Thyroid gland (tissue), 4 donors: ENCODE results near the gene NDUFA6.

Experiments
- POLR2A ChIP-seq, 2 donors: fragments of 450-650 bp; IDR thresholded peaks; one replicate each; pipeline ENCODE4 v1.6.1; 2017; ENCODE audit warnings: antibody characterized with exemption in 2 of 2, mild to moderate bottlenecking in 2 of 2, moderate library complexity in 1 of 2
- TF ChIP-seq, protein P1 (sequence below), 6 experiments: fragments of 200-600 bp in 3 of 6; fragments of 450-650 bp in 3 of 6; sonication (generic) in 3 of 6; IDR thresholded peaks; one replicate each; pipeline ENCODE4 v1.5.1; 2016 to 2019; ENCODE audit warnings: antibody characterized with exemption in 6 of 6, mild to moderate bottlenecking in 2 of 6, inconsistent platforms in 1 of 6, moderate library complexity in 1 of 6

DNA sequence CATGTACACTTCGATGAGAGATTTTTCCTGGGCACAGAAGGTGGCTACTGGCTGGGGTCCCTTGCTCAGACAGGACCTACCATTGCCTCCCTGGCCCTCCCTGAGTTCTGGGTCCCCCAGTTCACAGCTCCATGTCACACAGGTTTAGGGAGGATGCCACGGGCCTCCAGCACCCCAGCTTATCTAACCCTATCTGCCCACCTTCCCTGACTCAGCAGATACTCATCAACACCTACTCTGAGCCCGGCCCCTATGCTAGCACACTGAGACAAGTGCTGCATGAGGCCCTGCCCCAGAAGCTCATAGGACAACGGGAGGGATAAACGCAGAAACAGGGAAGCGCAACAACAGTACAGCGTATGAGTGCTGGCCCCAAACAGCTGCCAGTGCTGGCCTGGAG, 29.5 kb downstream of the NDUFA6 start:
- TF ChIP-seq, protein P1, sequence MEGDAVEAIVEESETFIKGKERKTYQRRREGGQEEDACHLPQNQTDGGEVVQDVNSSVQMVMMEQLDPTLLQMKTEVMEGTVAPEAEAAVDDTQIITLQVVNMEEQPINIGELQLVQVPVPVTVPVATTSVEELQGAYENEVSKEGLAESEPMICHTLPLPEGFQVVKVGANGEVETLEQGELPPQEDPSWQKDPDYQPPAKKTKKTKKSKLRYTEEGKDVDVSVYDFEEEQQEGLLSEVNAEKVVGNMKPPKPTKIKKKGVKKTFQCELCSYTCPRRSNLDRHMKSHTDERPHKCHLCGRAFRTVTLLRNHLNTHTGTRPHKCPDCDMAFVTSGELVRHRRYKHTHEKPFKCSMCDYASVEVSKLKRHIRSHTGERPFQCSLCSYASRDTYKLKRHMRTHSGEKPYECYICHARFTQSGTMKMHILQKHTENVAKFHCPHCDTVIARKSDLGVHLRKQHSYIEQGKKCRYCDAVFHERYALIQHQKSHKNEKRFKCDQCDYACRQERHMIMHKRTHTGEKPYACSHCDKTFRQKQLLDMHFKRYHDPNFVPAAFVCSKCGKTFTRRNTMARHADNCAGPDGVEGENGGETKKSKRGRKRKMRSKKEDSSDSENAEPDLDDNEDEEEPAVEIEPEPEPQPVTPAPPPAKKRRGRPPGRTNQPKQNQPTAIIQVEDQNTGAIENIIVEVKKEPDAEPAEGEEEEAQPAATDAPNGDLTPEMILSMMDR (IDR thresholded peaks at IDR 0.05) = no peak
- TF ChIP-seq POLR2A (IDR thresholded peaks at IDR 0.05) = no peak
